ENCODE measurements around the gene IL10RA.

Gene IL10RA

DNA sequence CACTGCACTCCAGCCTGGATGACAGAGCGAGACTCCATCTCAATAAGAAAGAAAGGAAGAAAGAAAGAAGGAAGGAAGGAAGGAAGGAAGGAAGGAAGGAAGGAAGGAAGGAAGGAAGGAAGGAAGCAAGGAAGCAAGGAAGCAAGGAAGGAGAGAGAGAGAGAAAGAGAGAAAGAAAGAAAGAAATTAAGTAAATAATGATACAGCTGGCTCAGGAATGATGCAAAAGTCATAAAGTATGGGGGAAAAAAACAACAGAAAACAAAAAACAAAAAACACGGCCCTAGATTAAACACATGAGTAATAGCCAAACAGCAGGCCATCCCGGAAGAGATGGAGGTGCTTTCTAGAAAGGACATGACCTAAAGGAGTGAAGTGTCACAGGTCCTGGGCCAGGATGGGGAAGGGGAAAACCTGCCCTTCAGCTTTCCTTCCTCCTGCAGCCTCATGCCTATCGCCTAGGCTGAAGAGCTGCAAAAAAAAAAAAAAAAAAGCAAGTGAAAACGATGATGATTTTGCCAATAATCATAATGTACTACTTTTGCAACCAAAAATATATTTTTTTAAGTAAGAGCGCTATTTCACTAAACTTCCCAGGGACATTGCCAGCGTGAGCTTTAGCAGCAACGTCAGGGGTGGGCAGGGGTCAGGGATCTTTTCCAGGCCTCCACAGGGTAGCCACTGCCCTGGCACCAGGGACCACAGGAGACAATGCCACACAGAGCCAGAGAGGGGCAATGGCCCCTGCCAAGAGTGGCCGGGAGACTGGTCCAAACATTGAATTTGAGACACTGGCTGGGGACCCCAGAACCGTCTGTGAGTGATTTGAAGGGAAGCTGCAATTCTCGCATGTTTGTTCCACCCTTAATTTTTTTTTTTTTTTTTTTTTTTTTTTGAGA, 62.5 kb downstream of the IL10RA start:
- no peak for DNase-seq

DNA sequence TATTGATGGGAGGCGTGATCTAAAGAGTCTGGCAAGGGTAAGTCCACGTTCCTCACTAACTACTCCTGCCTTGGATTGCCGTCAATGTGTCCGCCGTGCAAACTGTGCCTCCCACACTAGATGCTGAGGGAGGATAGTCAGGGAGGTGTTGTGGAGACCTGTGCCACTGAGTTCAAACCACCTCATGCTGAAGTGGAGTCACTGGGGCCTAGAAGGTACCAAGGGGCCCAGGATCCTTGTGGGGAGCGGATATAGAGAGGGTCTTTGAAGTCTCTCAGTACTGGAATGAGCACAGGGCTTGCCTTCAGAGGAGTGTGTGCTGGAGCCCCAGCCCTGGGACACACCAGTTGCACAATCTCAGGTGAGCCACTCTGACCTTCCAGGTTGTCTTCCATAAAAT, 63.6 kb downstream of the IL10RA start:
- DNase-seq = no peak

DNA sequence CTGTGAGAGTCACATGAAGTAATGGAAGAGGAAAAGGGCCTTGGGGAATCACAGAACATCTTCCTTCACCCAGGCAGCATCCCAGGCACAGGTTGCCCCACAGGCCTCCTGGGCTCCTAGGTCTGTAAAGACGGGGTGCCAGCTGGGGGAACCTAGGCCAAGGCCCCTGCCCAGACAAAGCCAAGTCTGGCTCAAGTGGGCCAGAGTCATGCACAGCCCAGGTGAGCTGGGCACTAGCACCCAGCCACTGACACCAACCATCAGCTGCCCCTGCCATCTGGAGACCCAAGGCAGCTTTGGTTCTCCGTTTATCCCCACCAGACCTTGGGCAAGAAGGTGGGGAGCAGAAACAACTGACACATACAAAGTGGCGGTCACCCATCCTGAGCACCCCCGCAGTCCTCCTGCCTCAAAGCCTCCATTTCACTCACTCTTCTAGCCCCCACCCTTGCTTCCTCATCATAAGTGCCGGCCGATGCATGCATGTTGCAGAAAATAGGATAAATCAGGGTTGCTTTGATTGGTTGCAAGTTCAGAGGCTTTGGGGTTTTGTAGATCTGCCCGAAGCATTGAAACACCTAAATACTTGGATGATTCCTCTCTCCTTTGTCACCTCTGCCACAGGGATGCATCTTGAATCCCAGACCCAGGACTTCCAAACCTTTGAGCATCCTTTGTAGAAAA, 64.2 kb downstream of the IL10RA start:
- DNase-seq = no peak

All from NCI-H1694 (cell line).